GM12878 (cell line): ENCODE results near the gene MRPL38. TPM values are rescaled to one million over a fixed set of nuclear protein-coding genes. Genes with fewer than 3 reads are reported as not detected.
A peak's percentile ranks its signal among the peaks of the same experiment; 100 is the strongest.

Experiments
- ASH2L ChIP-seq: fragments of 300-600, 200-600 bp; sonication (generic); IDR thresholded peaks from 2 replicates; pipeline ENCODE4 v1.6.1; 2017; ENCODE audit warnings: low read depth, mild to moderate bottlenecking, borderline replicate concordance
- CBFB ChIP-seq: IDR thresholded peaks from 2 replicates; pipeline ENCODE4 v1.6.1; 2016; ENCODE audit warnings: antibody characterized with exemption, low read depth
- ETV6 ChIP-seq, 2 experiments: fragments of 450-650 bp in 1 of 2; IDR thresholded peaks in 1 of 2; conservative IDR thresholded peaks in 1 of 2; 2 replicates each; pipeline ENCODE4 v1.6.1; 2014; ENCODE audit warnings: antibody characterized with exemption in 1 of 2, borderline replicate concordance in 1 of 2, low read depth in 1 of 2, mild to moderate bottlenecking in 1 of 2, moderate library complexity in 1 of 2
- HDAC2 ChIP-seq: fragments of 200-600 bp; sonication (generic); IDR thresholded peaks from 2 replicates; pipeline ENCODE4 v1.6.1; 2017
- IKZF1 ChIP-seq: fragments of 450-650 bp; conservative IDR thresholded peaks from 2 replicates; pipeline ENCODE4 v1.6.1; 2017; ENCODE audit warnings: antibody characterized with exemption, mild to moderate bottlenecking
- IKZF2 ChIP-seq, 2 experiments: fragments of 450-650 bp; IDR thresholded peaks; 2 replicates each; pipeline ENCODE4 v1.6.1; 2017; ENCODE audit warnings: mild to moderate bottlenecking in 2 of 2, moderate library complexity in 2 of 2
- MEF2A ChIP-seq: IDR thresholded peaks from 2 replicates; pipeline ENCODE4 v1.6.1; 2011; ENCODE audit warnings: low read depth, mild to moderate bottlenecking, low read length, moderate library complexity; ENCODE audit not compliant: insufficient read depth
- MYC ChIP-seq: IDR thresholded peaks from 2 replicates; pipeline ENCODE4 v1.6.1; 2011; ENCODE audit warnings: mild to moderate bottlenecking, low read length, moderate library complexity, inconsistent platforms; ENCODE audit not compliant: insufficient read depth, insufficient replicate concordance, insufficient read length, severe bottlenecking
- NFYA ChIP-seq: IDR thresholded peaks from 2 replicates; pipeline ENCODE4 v1.6.1; 2011; ENCODE audit warnings: low read depth, mild to moderate bottlenecking, low read length, improper control_type of control experiment, borderline replicate concordance
- RB1 ChIP-seq: fragments of 450-650 bp; formaldehyde crosslinking; IDR thresholded peaks from 2 replicates; pipeline ENCODE4 v1.6.1; 2017; ENCODE audit warnings: mild to moderate bottlenecking, borderline replicate concordance
- RELA ChIP-seq: fragments of 450-650 bp; IDR thresholded peaks from 2 replicates; pipeline ENCODE4 v1.8.0; 2014; ENCODE audit warnings: borderline replicate concordance; ENCODE audit not compliant: partially characterized antibody
- SREBF1 ChIP-seq: IDR thresholded peaks from 2 replicates; pipeline ENCODE4 v1.6.1; 2012; ENCODE audit warnings: mild to moderate bottlenecking, low read length
- SREBF2 ChIP-seq: IDR thresholded peaks from 2 replicates; pipeline ENCODE4 v1.6.1; 2012; ENCODE audit warnings: mild to moderate bottlenecking, low read length
- TCF12 ChIP-seq: IDR thresholded peaks from 2 replicates; pipeline ENCODE4 v1.6.1; 2011; ENCODE audit warnings: low read depth, mild to moderate bottlenecking, low read length
- TCF7 ChIP-seq: IDR thresholded peaks from 2 replicates; pipeline ENCODE4 v1.6.1; 2014; ENCODE audit warnings: antibody characterized with exemption, borderline replicate concordance
- ZBED1 ChIP-seq: IDR thresholded peaks from 2 replicates; pipeline ENCODE4 v1.6.1; 2016; ENCODE audit warnings: borderline replicate concordance
- ZNF217 ChIP-seq: fragments of 450-650 bp; IDR thresholded peaks from 2 replicates; pipeline ENCODE4 v1.6.1; 2017; ENCODE audit warnings: antibody characterized with exemption, mild to moderate bottlenecking
- ZNF24 ChIP-seq: fragments of 450-650 bp; IDR thresholded peaks from 2 replicates; pipeline ENCODE4 v1.6.1; 2017; ENCODE audit warnings: antibody characterized with exemption, mild to moderate bottlenecking
- ZSCAN29 ChIP-seq: fragments of 450-650 bp; IDR thresholded peaks from 2 replicates; pipeline ENCODE4 v1.6.1; 2017; ENCODE audit warnings: mild to moderate bottlenecking, moderate library complexity
- polyA plus RNA-seq, 11 experiments: library from polyadenylated mRNA; depleted of rRNA in 4 of 11; unstranded in 6 of 11; stranded (reverse) in 5 of 11; fragments of >200 nt; fragmentation: Nextera tagmentation in 4 of 11; fragmentation: Illumina TruSeq in 1 of 11; extraction: Ambion mirVana in 4 of 11; extraction: Trizol in 1 of 11; gene quantifications; 1 replicate in 1 of 11; 2 replicates in 10 of 11; pipeline versions ENCODE4 v1.2.1 to v1.2.3, GENCODE V29; 2011 to 2016; ENCODE audit warnings: inconsistent platforms in 2 of 11, missing spikeins in 2 of 11, low read depth in 1 of 11
- total RNA-seq, 4 experiments: library from RNA; depleted of rRNA in 3 of 4; stranded (reverse); fragments of >200 nt in 3 of 4; fragmentation: Illumina TruSeq in 1 of 4; extraction: Trizol in 1 of 4; gene quantifications; 2 replicates each; pipeline versions ENCODE4 v1.2.1 to v1.2.3, GENCODE V29; 2013 to 2021
- TF ChIP-seq, protein P1 (sequence below): IDR thresholded peaks from 2 replicates; pipeline ENCODE4 v1.6.1; 2012; ENCODE audit warnings: low read depth, low read length, improper control_type of control experiment
- TF ChIP-seq, protein P2 (sequence below): IDR thresholded peaks from 2 replicates; pipeline ENCODE4 v1.6.1; 2011; ENCODE audit warnings: low read depth, low read length, improper control_type of control experiment, borderline replicate concordance
- TF ChIP-seq, protein P3 (sequence below): fragments of 450-650 bp; conservative IDR thresholded peaks from 2 replicates; pipeline ENCODE4 v1.6.1; 2017; ENCODE audit warnings: mild to moderate bottlenecking, moderate library complexity
- TF ChIP-seq, protein P4 (sequence below): fragments of 450-650 bp; IDR thresholded peaks from 2 replicates; pipeline ENCODE4 v1.6.1; 2016; ENCODE audit warnings: mild to moderate bottlenecking, moderate library complexity, borderline replicate concordance
- TF ChIP-seq, protein P5 (sequence below): IDR thresholded peaks from 2 replicates; pipeline ENCODE4 v1.6.1; 2011; ENCODE audit warnings: mild to moderate bottlenecking, low read depth, low read length, moderate library complexity; ENCODE audit not compliant: insufficient replicate concordance

Gene MRPL38
- total and polyA plus RNA-seq, 10 of the 15 experiments (the other 5 are each of a cell fraction or from before 2014, with no cell fraction given), result 6.6 to 205 (median 53.1) TPM

DNA sequence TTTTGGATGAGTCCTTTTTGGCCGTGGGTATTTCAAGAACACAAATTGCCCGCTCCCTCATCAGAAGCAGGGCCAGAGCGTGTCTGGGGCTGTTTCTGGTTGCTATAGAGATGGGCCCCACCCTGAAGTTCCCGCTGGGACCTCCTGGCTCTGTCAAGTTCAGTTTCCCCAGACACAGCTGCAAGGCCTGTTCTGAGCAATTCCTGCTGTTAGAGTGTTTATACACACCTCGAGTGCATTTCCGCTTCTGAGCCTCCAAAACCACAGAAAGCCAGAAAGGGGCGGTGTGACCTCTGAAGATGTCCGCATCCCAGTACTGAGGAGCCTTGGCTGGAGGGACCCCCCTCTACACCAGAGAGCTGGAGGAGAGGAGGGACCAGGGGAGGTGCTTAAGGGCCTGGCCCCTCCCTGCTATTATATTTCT is 40.2 kb downstream of the MRPL38 start (continued):
- TF ChIP-seq TCF7, result no peak
- TF ChIP-seq ETV6 (conservative IDR thresholded peaks at IDR 0.05 in 1 of 2, IDR thresholded peaks at IDR 0.05 in 1 of 2; ENCODE audit: borderline replicate concordance in 1 of 2, low read depth in 1 of 2), result peak in 1 of 2 experiments; percentile 66; a peak in 1 of 4 replicates
- no peak for TF ChIP-seq ZNF217
- TF ChIP-seq ZNF24, result no peak
- no peak for TF ChIP-seq MYC
- TF ChIP-seq SREBF1, result no peak
- TF ChIP-seq ZSCAN29, result no peak
- TF ChIP-seq, protein P1, sequence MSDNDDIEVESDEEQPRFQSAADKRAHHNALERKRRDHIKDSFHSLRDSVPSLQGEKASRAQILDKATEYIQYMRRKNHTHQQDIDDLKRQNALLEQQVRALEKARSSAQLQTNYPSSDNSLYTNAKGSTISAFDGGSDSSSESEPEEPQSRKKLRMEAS, result no peak
- no peak for TF ChIP-seq HDAC2
- TF ChIP-seq, protein P2, sequence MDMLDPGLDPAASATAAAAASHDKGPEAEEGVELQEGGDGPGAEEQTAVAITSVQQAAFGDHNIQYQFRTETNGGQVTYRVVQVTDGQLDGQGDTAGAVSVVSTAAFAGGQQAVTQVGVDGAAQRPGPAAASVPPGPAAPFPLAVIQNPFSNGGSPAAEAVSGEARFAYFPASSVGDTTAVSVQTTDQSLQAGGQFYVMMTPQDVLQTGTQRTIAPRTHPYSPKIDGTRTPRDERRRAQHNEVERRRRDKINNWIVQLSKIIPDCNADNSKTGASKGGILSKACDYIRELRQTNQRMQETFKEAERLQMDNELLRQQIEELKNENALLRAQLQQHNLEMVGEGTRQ, result no peak
- peak; percentile 26 for TF ChIP-seq RELA
- TF ChIP-seq ASH2L, result no peak
- TF ChIP-seq SREBF2, result no peak
- TF ChIP-seq, protein P3, sequence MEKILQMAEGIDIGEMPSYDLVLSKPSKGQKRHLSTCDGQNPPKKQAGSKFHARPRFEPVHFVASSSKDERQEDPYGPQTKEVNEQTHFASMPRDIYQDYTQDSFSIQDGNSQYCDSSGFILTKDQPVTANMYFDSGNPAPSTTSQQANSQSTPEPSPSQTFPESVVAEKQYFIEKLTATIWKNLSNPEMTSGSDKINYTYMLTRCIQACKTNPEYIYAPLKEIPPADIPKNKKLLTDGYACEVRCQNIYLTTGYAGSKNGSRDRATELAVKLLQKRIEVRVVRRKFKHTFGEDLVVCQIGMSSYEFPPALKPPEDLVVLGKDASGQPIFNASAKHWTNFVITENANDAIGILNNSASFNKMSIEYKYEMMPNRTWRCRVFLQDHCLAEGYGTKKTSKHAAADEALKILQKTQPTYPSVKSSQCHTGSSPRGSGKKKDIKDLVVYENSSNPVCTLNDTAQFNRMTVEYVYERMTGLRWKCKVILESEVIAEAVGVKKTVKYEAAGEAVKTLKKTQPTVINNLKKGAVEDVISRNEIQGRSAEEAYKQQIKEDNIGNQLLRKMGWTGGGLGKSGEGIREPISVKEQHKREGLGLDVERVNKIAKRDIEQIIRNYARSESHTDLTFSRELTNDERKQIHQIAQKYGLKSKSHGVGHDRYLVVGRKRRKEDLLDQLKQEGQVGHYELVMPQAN, result no peak
- TF ChIP-seq, protein P4, sequence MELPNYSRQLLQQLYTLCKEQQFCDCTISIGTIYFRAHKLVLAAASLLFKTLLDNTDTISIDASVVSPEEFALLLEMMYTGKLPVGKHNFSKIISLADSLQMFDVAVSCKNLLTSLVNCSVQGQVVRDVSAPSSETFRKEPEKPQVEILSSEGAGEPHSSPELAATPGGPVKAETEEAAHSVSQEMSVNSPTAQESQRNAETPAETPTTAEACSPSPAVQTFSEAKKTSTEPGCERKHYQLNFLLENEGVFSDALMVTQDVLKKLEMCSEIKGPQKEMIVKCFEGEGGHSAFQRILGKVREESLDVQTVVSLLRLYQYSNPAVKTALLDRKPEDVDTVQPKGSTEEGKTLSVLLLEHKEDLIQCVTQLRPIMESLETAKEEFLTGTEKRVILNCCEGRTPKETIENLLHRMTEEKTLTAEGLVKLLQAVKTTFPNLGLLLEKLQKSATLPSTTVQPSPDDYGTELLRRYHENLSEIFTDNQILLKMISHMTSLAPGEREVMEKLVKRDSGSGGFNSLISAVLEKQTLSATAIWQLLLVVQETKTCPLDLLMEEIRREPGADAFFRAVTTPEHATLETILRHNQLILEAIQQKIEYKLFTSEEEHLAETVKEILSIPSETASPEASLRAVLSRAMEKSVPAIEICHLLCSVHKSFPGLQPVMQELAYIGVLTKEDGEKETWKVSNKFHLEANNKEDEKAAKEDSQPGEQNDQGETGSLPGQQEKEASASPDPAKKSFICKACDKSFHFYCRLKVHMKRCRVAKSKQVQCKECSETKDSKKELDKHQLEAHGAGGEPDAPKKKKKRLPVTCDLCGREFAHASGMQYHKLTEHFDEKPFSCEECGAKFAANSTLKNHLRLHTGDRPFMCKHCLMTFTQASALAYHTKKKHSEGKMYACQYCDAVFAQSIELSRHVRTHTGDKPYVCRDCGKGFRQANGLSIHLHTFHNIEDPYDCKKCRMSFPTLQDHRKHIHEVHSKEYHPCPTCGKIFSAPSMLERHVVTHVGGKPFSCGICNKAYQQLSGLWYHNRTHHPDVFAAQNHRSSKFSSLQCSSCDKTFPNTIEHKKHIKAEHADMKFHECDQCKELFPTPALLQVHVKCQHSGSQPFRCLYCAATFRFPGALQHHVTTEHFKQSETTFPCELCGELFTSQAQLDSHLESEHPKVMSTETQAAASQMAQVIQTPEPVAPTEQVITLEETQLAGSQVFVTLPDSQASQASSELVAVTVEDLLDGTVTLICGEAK, result no peak
- TF ChIP-seq CBFB, result peak; percentile 58; the same call in 1 of the 2 replicates
- peak; percentile 70; the same call in 1 of the 2 replicates for TF ChIP-seq IKZF1
- no peak for TF ChIP-seq ZBED1
- TF ChIP-seq TCF12, result peak; percentile 93
- TF ChIP-seq, protein P5, sequence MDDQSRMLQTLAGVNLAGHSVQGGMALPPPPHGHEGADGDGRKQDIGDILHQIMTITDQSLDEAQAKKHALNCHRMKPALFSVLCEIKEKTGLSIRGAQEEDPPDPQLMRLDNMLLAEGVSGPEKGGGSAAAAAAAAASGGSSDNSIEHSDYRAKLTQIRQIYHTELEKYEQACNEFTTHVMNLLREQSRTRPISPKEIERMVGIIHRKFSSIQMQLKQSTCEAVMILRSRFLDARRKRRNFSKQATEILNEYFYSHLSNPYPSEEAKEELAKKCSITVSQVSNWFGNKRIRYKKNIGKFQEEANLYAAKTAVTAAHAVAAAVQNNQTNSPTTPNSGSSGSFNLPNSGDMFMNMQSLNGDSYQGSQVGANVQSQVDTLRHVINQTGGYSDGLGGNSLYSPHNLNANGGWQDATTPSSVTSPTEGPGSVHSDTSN, result peak; percentile 61
- TF ChIP-seq NFYA, result no peak
- TF ChIP-seq MEF2A, result 0 out of 2 replicates have a peak, but pooled peaks have one; percentile 44
- TF ChIP-seq RB1, result no peak
- peak; percentile 74 to 77; a peak in 3 of 4 replicates for TF ChIP-seq IKZF2 (IDR thresholded peaks at IDR 0.05)
